HCT116 (cell line): ENCODE results near the gene ATOX1. TPM values are rescaled to one million over a fixed set of nuclear protein-coding genes. Genes with fewer than 3 reads are reported as not detected.

Experiments
- ATAC-seq: fragments of 200-7000 bp; cut with Tn5 transposase; 2 replicates; pipeline ENCODE4 v1.9.1; 2020; ENCODE audit warnings: mild to moderate bottlenecking, moderate library complexity
- BruUV-seq: library from RNA; stranded (reverse); fragments of 400-500 nt; replicated peaks from 2 replicates; lab custom pipeline; 2021; lab: Mats Ljungman, UMichigan
- CTCF ChIA-PET: fragments of 300-600 bp; sonication (Branson Sonifier 250); formaldehyde crosslinking; loops from one replicate; lab custom pipeline; 2021; ENCODE audit warnings: antibody characterized with exemption; lab: Charles Lee
- POLR2A ChIA-PET: fragments of 300-600, 350-600 bp; sonication (Branson Sonifier 250); formaldehyde crosslinking; loops from one replicate; lab custom pipeline; 2021; ENCODE audit warnings: antibody characterized with exemption; lab: Charles Lee
- RAD21 ChIA-PET, 2 experiments: fragments of 300-600 bp; sonication (Branson Sonifier 250); formaldehyde crosslinking; loops; one replicate each; lab custom pipeline; 2023; ENCODE audit warnings: low total read pairs in 2 of 2; ENCODE audit not compliant: uncharacterized antibody in 2 of 2, unreplicated experiment in 2 of 2, low non-redundant PET in 1 of 2; lab: Charles Lee
- DNase-seq: peaks from one replicate; pipeline ENCODE4 v3.0.0-alpha.2; 2010; ENCODE audit warnings: low read depth, low spot score
- H2AFZ ChIP-seq: fragments of 200-600 bp; shearing (Covaris generic), sonication (generic); 2 replicates; pipeline ENCODE4 v1.6.1; 2017; ENCODE audit warnings: low read depth, mixed run types, mixed read lengths, antibody characterized with exemption, low read length; ENCODE audit not compliant: poor library complexity, severe bottlenecking
- H3K27ac ChIP-seq: 2 replicates; pipeline ENCODE4 v1.5.1; 2012; ENCODE audit warnings: low read depth, low read length
- H3K27me3 ChIP-seq: fragments of 200-600 bp; sonication (generic); 2 replicates; pipeline ENCODE4 v1.6.1; 2016; ENCODE audit warnings: mixed run types, low read length, mixed read lengths; ENCODE audit not compliant: insufficient read depth
- H3K36me3 ChIP-seq, 2 experiments: fragments of 200-500 bp in 1 of 2; fragments of 200-600 bp in 1 of 2; sonication (Bioruptor generic) in 1 of 2; sonication (generic) in 1 of 2; 2 replicates each; pipeline versions ENCODE4 v1.5.1 to v1.6.1; 2014 to 2016; ENCODE audit warnings: low read length in 2 of 2, inconsistent platforms in 1 of 2, mixed read lengths in 1 of 2, mixed run types in 1 of 2; ENCODE audit not compliant: insufficient read depth in 2 of 2, control insufficient read depth in 1 of 2
- H3K4me1 ChIP-seq, 2 experiments: fragments of 200-600 bp in 1 of 2; sonication (generic) in 1 of 2; 2 replicates each; pipeline versions ENCODE4 v1.5.1 to v1.6.1; 2012 to 2017; ENCODE audit warnings: low read length in 2 of 2, inconsistent platforms in 1 of 2, mild to moderate bottlenecking in 1 of 2, mixed read lengths in 1 of 2, mixed run types in 1 of 2, moderate library complexity in 1 of 2; ENCODE audit not compliant: insufficient read depth in 2 of 2, control insufficient read depth in 1 of 2
- H3K4me2 ChIP-seq: fragments of 200-600 bp; sonication (generic); 2 replicates; pipeline ENCODE4 v1.6.1; 2017; ENCODE audit warnings: mixed run types, low read length, mixed read lengths
- H3K4me3 ChIP-seq, 2 experiments: fragments of 200-600 bp in 1 of 2; sonication (generic) in 1 of 2; replicated peaks in 1 of 2; 2 replicates each; pipeline ENCODE4 v1.5.1; 2011 to 2016; ENCODE audit warnings: low read length in 2 of 2, control low read depth in 1 of 2, low read depth in 1 of 2, mild to moderate bottlenecking in 1 of 2, mixed read lengths in 1 of 2, mixed run types in 1 of 2
- H3K79me2 ChIP-seq: fragments of 200-600 bp; sonication (generic); 2 replicates; pipeline ENCODE4 v1.6.1; 2017; ENCODE audit warnings: mild to moderate bottlenecking, mixed run types, low read length, moderate library complexity, mixed read lengths; ENCODE audit not compliant: insufficient read depth
- H3K9ac ChIP-seq: fragments of 200-600 bp; sonication (generic); 2 replicates; pipeline ENCODE4 v1.6.1; 2016; ENCODE audit warnings: low read length, mixed read lengths
- H3K9me2 ChIP-seq: fragments of 200-600 bp; sonication (generic), shearing (Covaris generic); 2 replicates; pipeline ENCODE4 v1.6.1; 2017; ENCODE audit warnings: mixed run types, mild to moderate bottlenecking, moderate library complexity; ENCODE audit not compliant: insufficient read depth
- H3K9me3 ChIP-seq, 2 experiments: fragments of 200-500 bp in 1 of 2; fragments of 200-600 bp in 1 of 2; sonication (Bioruptor generic) in 1 of 2; sonication (generic) in 1 of 2; 2 replicates each; pipeline ENCODE4 v1.6.1; 2014 to 2017; ENCODE audit warnings: low read length in 2 of 2, mixed read lengths in 2 of 2, inconsistent platforms in 1 of 2, low read depth in 1 of 2, mild to moderate bottlenecking in 1 of 2, mixed run types in 1 of 2, moderate library complexity in 1 of 2; ENCODE audit not compliant: control insufficient read depth in 1 of 2, insufficient read depth in 1 of 2
- H4K20me1 ChIP-seq: fragments of 200-600 bp; sonication (generic), shearing (Covaris generic); 2 replicates; pipeline ENCODE4 v1.6.1; 2017; ENCODE audit warnings: mixed run types, mild to moderate bottlenecking, moderate library complexity; ENCODE audit not compliant: insufficient read depth
- CBX3 ChIP-seq: IDR thresholded peaks from 2 replicates; pipeline ENCODE4 v1.6.1; 2012; ENCODE audit warnings: low read depth
- CEBPB ChIP-seq: IDR thresholded peaks from 2 replicates; pipeline ENCODE4 v1.6.1; 2012; ENCODE audit warnings: low read depth
- EZH2phosphoT487 ChIP-seq: fragments of 200-600 bp; IDR thresholded peaks from 2 replicates; pipeline ENCODE4 v1.6.1; 2018; ENCODE audit warnings: antibody characterized with exemption, borderline replicate concordance
- FOSL1 ChIP-seq: IDR thresholded peaks from 2 replicates; pipeline ENCODE4 v1.6.1; 2012; ENCODE audit warnings: low read depth
- JUND ChIP-seq: IDR thresholded peaks from 2 replicates; pipeline ENCODE4 v1.6.1; 2012
- POLR2A ChIP-seq: IDR thresholded peaks from 2 replicates; pipeline ENCODE4 v1.7.0; 2011; ENCODE audit warnings: borderline replicate concordance; ENCODE audit not compliant: insufficient read depth, insufficient read length; ENCODE audit errors: extremely low read depth
- RAD21 ChIP-seq: IDR thresholded peaks from 2 replicates; pipeline ENCODE4 v1.6.1; 2012; ENCODE audit warnings: low read depth, mild to moderate bottlenecking
- SIN3A ChIP-seq: IDR thresholded peaks from 2 replicates; pipeline ENCODE4 v1.6.1; 2012; ENCODE audit warnings: low read depth
- ZNF274 ChIP-seq: fragments of 200-500 bp; sonication (Bioruptor generic); IDR thresholded peaks from 2 replicates; pipeline ENCODE4 v1.6.1; 2014; ENCODE audit warnings: mild to moderate bottlenecking, low read depth, low read length, inconsistent platforms
- intact Hi-C: fragments of 100-400 bp; cut with micrococcal nuclease; formaldehyde crosslinking; loops from 2 replicates; pipeline ENCODE4 v1.10.0; 2022
- total RNA-seq: library from RNA; stranded (reverse); gene quantifications from one replicate; pipeline ENCODE4 v1.2.1, GENCODE V29; 2021; ENCODE audit not compliant: unreplicated experiment
- TF ChIP-seq, protein P1 (sequence below), 3 experiments: fragments of 200-600 bp in 1 of 3; sonication (generic) in 1 of 3; IDR thresholded peaks in 2 of 3; conservative IDR thresholded peaks in 1 of 3; 2 replicates each; pipeline ENCODE4 v1.5.1; 2012 to 2017; ENCODE audit warnings: low read depth in 2 of 3, low read length in 2 of 3, antibody characterized with exemption in 1 of 3, borderline replicate concordance in 1 of 3, control low read depth in 1 of 3, mild to moderate bottlenecking in 1 of 3, mixed read lengths in 1 of 3, mixed run types in 1 of 3, moderate library complexity in 1 of 3; ENCODE audit not compliant: insufficient read depth in 1 of 3
- TF ChIP-seq, protein P2 (sequence below): IDR thresholded peaks from 2 replicates; pipeline ENCODE4 v1.6.1; 2012
- TF ChIP-seq, protein P3 (sequence below): IDR thresholded peaks from 2 replicates; pipeline ENCODE4 v1.6.1; 2011; ENCODE audit warnings: mild to moderate bottlenecking, low read length, moderate library complexity; ENCODE audit not compliant: insufficient replicate concordance; ENCODE audit errors: extremely low read depth

Gene ATOX1
- total RNA-seq, 1 experiment from 2014 or later: 66.2 TPM

DNA sequence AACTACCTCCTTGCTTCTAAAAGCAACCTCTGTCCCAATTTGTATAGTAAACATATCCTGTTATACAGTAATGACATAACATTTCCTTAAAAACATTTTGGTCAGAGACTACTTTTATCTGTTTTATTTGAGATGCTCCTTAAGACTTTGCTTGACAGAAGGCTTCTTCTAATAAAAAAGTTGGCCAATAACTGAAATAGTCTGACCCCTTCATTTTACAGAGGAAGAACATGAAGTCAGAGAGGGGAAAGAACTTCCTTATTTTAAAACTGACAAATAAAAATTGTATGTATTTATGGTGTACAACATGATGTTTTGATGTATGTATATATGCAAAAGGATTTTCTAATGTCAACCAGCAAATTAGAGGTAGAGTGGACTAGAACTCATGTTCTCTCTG, 35.9 kb downstream of the ATOX1 start (continued):
- TF ChIP-seq, protein P1, sequence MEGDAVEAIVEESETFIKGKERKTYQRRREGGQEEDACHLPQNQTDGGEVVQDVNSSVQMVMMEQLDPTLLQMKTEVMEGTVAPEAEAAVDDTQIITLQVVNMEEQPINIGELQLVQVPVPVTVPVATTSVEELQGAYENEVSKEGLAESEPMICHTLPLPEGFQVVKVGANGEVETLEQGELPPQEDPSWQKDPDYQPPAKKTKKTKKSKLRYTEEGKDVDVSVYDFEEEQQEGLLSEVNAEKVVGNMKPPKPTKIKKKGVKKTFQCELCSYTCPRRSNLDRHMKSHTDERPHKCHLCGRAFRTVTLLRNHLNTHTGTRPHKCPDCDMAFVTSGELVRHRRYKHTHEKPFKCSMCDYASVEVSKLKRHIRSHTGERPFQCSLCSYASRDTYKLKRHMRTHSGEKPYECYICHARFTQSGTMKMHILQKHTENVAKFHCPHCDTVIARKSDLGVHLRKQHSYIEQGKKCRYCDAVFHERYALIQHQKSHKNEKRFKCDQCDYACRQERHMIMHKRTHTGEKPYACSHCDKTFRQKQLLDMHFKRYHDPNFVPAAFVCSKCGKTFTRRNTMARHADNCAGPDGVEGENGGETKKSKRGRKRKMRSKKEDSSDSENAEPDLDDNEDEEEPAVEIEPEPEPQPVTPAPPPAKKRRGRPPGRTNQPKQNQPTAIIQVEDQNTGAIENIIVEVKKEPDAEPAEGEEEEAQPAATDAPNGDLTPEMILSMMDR (IDR thresholded peaks at IDR 0.05 in 2 of 3, conservative IDR thresholded peaks at IDR 0.05 in 1 of 3; ENCODE audit: borderline replicate concordance in 1 of 3, insufficient read depth in 1 of 3, low read depth in 2 of 3, low read length in 2 of 3): no peak
- no peak for TF ChIP-seq RAD21
- TF ChIP-seq, all 23 proteins: peak for 0

DNA sequence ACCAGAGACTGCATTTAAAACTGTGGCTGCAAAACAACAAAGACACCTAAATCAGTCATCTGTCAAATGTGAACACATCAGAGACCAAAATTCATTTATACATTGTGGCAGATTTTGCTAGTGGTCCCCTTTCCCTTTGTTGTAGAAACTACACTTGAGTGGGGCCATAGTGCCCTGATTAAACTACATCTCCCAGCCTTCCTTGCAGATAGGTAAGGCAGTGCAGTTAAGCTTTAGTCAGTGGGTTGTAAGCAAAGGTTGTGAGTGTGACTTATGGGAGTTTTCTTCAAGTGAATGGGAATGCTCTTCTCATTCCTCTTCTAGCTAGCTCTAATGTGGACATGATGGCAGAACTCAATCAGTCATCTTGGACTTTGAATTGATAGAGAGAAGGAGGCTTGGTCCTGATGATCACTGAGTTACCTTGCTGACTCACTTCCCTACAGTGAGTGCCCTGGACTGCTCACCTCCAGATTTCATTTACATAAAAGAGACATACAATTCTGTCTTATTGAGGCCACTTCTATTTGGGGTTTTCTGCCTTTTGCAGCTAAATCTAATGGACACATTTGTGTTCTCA, 36.5 kb downstream of the ATOX1 start:
- Histone ChIP-seq H3K9me3 (no peaks in the 10 kb centered on the region), H3K36me3 (no peaks in the 10 kb centered on the region), H3K4me2 (peak overlapping the region; percentile 15; the same call in 1 of the 2 replicates), H3K9me2 (no peaks in the 10 kb centered on the region), H3K9ac (no peak overlapping the region), H2AFZ (no peak overlapping the region), H3K79me2 (no peaks in the 10 kb centered on the region), H3K27ac (no peak overlapping the region), H4K20me1 (no peaks in the 10 kb centered on the region), H3K27me3 (no peaks in the 10 kb centered on the region), H3K4me3 (no peak overlapping the region), H3K4me1 (peaks cover 0 to 8% of the 10 kb centered on the region in 2 experiments; a peak in 2 of 4 replicates)
- peak; percentile 39; the same call in 1 of the 2 replicates for ATAC-seq
- intact Hi-C loops: no loop called here
- no TSS peak for BruUV-seq
- CTCF ChIA-PET: no interaction called here
- DNase-seq: no peak
- TF ChIP-seq, protein P2, sequence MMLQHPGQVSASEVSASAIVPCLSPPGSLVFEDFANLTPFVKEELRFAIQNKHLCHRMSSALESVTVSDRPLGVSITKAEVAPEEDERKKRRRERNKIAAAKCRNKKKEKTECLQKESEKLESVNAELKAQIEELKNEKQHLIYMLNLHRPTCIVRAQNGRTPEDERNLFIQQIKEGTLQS: no peak
- TF ChIP-seq SIN3A (no peak), ZNF274 (no peak), CBX3 (no peak), JUND (no peak), EZH2phosphoT487 (no peak), CEBPB (no peak), POLR2A (no peak), FOSL1 (no peak)
- TF ChIP-seq, protein P3, sequence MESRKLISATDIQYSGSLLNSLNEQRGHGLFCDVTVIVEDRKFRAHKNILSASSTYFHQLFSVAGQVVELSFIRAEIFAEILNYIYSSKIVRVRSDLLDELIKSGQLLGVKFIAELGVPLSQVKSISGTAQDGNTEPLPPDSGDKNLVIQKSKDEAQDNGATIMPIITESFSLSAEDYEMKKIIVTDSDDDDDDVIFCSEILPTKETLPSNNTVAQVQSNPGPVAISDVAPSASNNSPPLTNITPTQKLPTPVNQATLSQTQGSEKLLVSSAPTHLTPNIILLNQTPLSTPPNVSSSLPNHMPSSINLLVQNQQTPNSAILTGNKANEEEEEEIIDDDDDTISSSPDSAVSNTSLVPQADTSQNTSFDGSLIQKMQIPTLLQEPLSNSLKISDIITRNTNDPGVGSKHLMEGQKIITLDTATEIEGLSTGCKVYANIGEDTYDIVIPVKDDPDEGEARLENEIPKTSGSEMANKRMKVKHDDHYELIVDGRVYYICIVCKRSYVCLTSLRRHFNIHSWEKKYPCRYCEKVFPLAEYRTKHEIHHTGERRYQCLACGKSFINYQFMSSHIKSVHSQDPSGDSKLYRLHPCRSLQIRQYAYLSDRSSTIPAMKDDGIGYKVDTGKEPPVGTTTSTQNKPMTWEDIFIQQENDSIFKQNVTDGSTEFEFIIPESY: no peak
- POLR2A ChIA-PET: no interaction called here
- RAD21 ChIA-PET: no interaction called here
